AG04450 (cell line): ENCODE measurements around the gene TAMM41. TPM values are rescaled to one million over a fixed set of nuclear protein-coding genes. Genes with fewer than 3 reads are reported as not detected.

Experiments
- CTCF ChIA-PET: fragments of 300-600, 350-600 bp; formaldehyde crosslinking; extraction: SDS; loops from one replicate; lab custom pipeline; 2022; ENCODE audit warnings: antibody characterized with exemption, inconsistent platforms; lab: Charles Lee
- POLR2A ChIA-PET: fragments of 350-600 bp; formaldehyde crosslinking; extraction: SDS; loops from one replicate; lab custom pipeline; 2021; ENCODE audit warnings: antibody characterized with exemption, inconsistent platforms; lab: Yijun Ruan, JAX
- DNase-seq: peaks from one replicate; pipeline ENCODE4 v3.0.0-alpha.2; 2011; ENCODE audit warnings: low read depth, low spot score
- H3K27ac ChIP-seq: one replicate; pipeline ENCODE4 v1.5.1; 2012; ENCODE audit warnings: low read depth, low read length, control low read depth
- H3K27me3 ChIP-seq: one replicate; pipeline ENCODE4 v1.6.0; 2012; ENCODE audit warnings: low read length; ENCODE audit not compliant: control insufficient read depth, insufficient read depth
- H3K4me3 ChIP-seq: 2 replicates; pipeline ENCODE4 v1.5.1; 2011; ENCODE audit warnings: mild to moderate bottlenecking, low read depth, low read length, control low read depth
- H3K9me3 ChIP-seq: 2 replicates; pipeline ENCODE4 v1.5.1; 2012; ENCODE audit warnings: low read length; ENCODE audit not compliant: control insufficient read depth, insufficient read depth
- polyA plus RNA-seq: library from polyadenylated mRNA; depleted of rRNA; stranded (reverse); fragments of >200 nt; gene quantifications from 2 replicates; pipeline ENCODE4 v1.2.3, GENCODE V29; 2011
- TF ChIP-seq, protein P1 (sequence below): IDR thresholded peaks from 2 replicates; pipeline ENCODE4 v1.5.1; 2011; ENCODE audit warnings: low read depth, low read length, control low read depth, inconsistent platforms

TAMM41 gene
- polyA plus RNA-seq, 1 experiment = 12.7 TPM

DNA sequence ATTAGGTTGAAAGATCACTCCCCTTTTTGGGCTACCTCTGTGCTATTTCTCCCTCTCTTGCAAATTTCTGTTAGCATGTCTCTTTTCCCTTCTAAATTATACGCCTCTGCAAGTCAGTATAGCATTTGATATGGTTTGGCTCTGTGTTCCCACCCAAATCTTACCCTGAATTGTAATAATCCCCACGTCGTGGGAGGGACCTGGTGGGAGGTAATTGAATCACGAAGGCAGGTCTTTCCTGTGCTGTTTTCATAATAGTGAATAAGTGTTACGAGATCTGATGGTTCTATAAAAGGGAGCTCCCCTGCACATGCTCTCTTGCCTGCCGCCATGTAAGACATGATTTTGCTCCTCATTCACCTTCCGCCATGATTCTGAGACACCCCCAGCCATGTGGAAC, 41.0 kb downstream of the TAMM41 start:
- Histone ChIP-seq H3K9me3 (no peaks in the 10 kb centered on the region; the same call in 1 of the 2 replicates), H3K27ac (no peak overlapping the region), H3K4me3 (no peak overlapping the region), H3K27me3 (no peaks in the 10 kb centered on the region)
- DNase-seq = no peak
- TF ChIP-seq, protein P1, sequence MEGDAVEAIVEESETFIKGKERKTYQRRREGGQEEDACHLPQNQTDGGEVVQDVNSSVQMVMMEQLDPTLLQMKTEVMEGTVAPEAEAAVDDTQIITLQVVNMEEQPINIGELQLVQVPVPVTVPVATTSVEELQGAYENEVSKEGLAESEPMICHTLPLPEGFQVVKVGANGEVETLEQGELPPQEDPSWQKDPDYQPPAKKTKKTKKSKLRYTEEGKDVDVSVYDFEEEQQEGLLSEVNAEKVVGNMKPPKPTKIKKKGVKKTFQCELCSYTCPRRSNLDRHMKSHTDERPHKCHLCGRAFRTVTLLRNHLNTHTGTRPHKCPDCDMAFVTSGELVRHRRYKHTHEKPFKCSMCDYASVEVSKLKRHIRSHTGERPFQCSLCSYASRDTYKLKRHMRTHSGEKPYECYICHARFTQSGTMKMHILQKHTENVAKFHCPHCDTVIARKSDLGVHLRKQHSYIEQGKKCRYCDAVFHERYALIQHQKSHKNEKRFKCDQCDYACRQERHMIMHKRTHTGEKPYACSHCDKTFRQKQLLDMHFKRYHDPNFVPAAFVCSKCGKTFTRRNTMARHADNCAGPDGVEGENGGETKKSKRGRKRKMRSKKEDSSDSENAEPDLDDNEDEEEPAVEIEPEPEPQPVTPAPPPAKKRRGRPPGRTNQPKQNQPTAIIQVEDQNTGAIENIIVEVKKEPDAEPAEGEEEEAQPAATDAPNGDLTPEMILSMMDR = no peak
- CTCF ChIA-PET = interaction anchor here (0.6 to 2.5 kb wide), 5 partner anchors 30 to 199 kb away, joined by 3 to 27 read pairs (median 3); no protein-coding TSS in a partner anchor
- POLR2A ChIA-PET = no interaction called here

DNA sequence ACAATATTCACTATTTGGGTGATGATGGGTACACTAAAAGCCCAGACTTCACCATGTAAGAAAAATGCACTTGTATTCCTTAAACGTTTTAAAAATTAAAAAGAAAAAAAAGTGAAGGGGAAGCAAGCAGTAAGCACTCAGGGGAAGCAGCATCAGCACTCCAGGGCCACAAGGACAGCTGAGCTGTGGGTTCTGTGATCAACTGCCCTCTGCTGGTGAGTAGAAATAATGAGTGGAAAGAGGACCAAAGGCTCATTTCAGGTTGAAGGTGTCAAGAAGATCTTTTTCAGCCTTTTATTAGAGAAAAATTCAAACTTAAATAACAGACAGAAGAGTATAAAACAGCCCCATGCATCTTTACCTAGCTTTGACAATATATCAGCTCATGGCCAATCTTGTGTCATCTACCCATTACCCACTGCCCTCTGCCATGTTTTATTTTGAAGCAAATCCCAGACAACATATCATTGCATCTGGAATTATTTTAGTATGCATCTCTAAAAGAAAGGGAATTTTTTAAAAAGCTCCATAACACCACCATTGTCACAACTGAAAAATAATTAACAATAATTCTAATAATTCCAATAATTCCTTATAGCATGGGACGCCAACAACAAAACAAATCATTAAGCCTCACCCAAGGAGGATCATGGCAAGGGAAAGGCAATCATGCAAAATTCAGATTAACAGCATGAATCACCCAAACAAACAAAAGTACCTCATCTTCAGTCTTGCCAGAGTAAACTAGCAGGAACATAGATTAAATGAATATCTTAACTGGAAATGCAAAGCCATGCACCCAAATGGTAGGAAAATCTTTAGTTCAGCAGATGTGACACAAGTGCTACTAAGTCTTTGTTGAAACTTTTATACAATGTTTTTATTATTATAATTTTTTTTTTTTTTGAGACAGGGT, 42.5 kb downstream of the TAMM41 start:
- ChIA-PET CTCF (interaction anchor here (0.6 to 2.9 kb wide), 43 partner anchors 9 to 660 kb away, joined by 3 to 35 read pairs (median 3); no protein-coding TSS in a partner anchor), POLR2A (interaction anchor here (0.5 kb wide), 1 partner anchor 1884 kb away, joined by 6 read pairs; no protein-coding TSS in a partner anchor)
- no peak for DNase-seq
- no peaks in the 10 kb centered on the region; the same call in 1 of the 2 replicates for H3K9me3 ChIP-seq
- TF ChIP-seq, protein P1 = peak; percentile 76
- H3K4me3 ChIP-seq = no peak overlapping the region
- no peak overlapping the region for H3K27ac ChIP-seq
- no peaks in the 10 kb centered on the region for H3K27me3 ChIP-seq

DNA sequence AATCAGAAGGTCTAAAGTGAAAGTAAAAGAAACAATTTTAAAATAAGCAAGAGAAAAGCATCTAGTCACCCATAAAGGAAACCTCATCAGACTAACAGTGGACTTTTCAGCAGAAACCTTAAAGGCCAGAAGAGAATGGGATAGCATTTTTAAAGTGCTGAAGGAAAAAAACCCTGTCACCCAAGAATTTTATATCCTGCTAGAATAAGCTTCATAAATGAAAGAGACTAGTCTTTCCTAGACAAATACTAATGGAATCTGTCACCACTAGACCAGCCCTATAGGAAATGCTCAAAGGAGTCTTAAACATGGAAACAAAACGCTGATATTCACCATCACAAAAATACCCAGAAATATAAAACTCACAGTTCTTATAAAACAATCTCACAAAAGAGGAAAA, 46.9 kb downstream of the TAMM41 start:
- H3K4me3 ChIP-seq = no peak overlapping the region
- H3K9me3 ChIP-seq = no peaks in the 10 kb centered on the region; the same call in 1 of the 2 replicates
- DNase-seq = no peak
- ChIA-PET POLR2A (no interaction called here), CTCF (interaction anchor here (0.5 to 1.8 kb wide), 3 partner anchors 8 to 148 kb away, joined by 3 to 5 read pairs (median 4); no protein-coding TSS in a partner anchor)
- H3K27ac ChIP-seq = no peak overlapping the region
- no peaks in the 10 kb centered on the region for H3K27me3 ChIP-seq
- TF ChIP-seq, protein P1 = no peak

DNA sequence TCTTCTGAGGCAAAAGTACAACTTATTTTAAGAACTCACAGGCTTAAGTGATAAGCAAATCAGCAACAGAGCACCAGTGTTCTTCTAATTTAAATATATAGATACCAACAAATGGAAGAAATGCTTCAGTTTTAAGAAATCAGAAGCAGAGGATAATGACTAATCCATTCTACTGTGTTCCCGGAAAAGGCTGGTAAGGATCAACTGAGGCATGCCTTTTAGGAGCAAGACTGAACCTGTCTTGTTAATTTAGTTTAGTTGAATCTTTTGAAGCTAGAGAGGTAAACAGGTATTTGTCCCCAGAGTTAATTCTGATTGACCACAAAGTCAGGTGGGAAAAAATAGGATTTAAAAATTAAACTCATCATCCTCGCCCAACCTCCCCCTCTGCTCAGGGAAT, 51.8 kb downstream of the TAMM41 start:
- DNase-seq = no peak
- no peak overlapping the region for H3K4me3 ChIP-seq
- H3K27me3 ChIP-seq = no peaks in the 10 kb centered on the region
- no peaks in the 10 kb centered on the region for H3K9me3 ChIP-seq
- no peak overlapping the region for H3K27ac ChIP-seq
- POLR2A ChIA-PET = interaction anchor here (1.0 kb wide), 1 partner anchor 15 kb away, joined by 3 read pairs; no protein-coding TSS in a partner anchor
- CTCF ChIA-PET = interaction anchor here (1.2 to 4.3 kb wide), 2 partner anchors 9 to 51 kb away, joined by 3 to 26 read pairs; partner anchors contain the start of gene TAMM41
- TF ChIP-seq, protein P1 = no peak
